ENCODE measurements around the gene JMJD1C.
"Not testable (repeated sequence)": the region's sequence is repeated elsewhere in the genome, so short reads cannot be mapped to it uniquely, and the experiment has no call there.

JMJD1C gene

GRCh38 chr10:63156236-63156635, 309.5 kb downstream of the JMJD1C start:
- H3K9ac ChIP-seq (ENCODE audit: low read depth, low read length, poor library complexity, severe bottlenecking): no peak overlapping the region
- H3K4me3 ChIP-seq (ENCODE audit: low read length, poor library complexity, severe bottlenecking): no peak overlapping the region
- H3K27me3 ChIP-seq (ENCODE audit: insufficient read depth, low read length, poor library complexity, severe bottlenecking): no peaks in the 10 kb centered on the region
- H3K4me2 ChIP-seq (ENCODE audit: low read depth, low read length, poor library complexity, severe bottlenecking): no peak overlapping the region
- H2AFZ ChIP-seq (ENCODE audit: low read length): no peak overlapping the region
- no peaks in the 10 kb centered on the region for H3K9me2 ChIP-seq (replicated peaks; ENCODE audit: low read depth, low read length)
- no peaks in the 10 kb centered on the region for H3K4me1 ChIP-seq (ENCODE audit: insufficient read depth, low read length, poor library complexity, severe bottlenecking)
- H3F3A ChIP-seq (ENCODE audit: low read depth): no peaks in the 10 kb centered on the region
- H3K36me3 ChIP-seq (ENCODE audit: insufficient read depth, low read length): peaks cover 47% of the 10 kb centered on the region; the same call in 1 of the 2 replicates
- H3K9me3 ChIP-seq (ENCODE audit: insufficient read depth, low read depth, low read length): no peaks in the 10 kb centered on the region
- peaks cover 3% of the 10 kb centered on the region for H4K20me1 ChIP-seq (ENCODE audit: insufficient read depth, low read length, poor library complexity, severe bottlenecking)
- TF ChIP-seq EZH2phosphoT487 (IDR thresholded peaks at IDR 0.05; ENCODE audit: borderline replicate concordance): no peak
- H3K79me2 ChIP-seq (ENCODE audit: insufficient read depth, low read length): no peaks in the 10 kb centered on the region

- H3K4me3 ChIP-seq (ENCODE audit: low read length, poor library complexity, severe bottlenecking): no peak overlapping the region
- H3K4me1 ChIP-seq (ENCODE audit: insufficient read depth, low read length, poor library complexity, severe bottlenecking): no peaks in the 10 kb centered on the region
- H3K4me2 ChIP-seq (ENCODE audit: low read depth, low read length, poor library complexity, severe bottlenecking): no peak overlapping the region
- peaks cover 54% of the 10 kb centered on the region; the same call in 1 of the 2 replicates for H3K36me3 ChIP-seq (ENCODE audit: insufficient read depth, low read length)
- TF ChIP-seq EZH2phosphoT487 (IDR thresholded peaks at IDR 0.05; ENCODE audit: borderline replicate concordance) (no peak), CTCF (conservative IDR thresholded peaks at IDR 0.05; ENCODE audit: low read length) (no peak)
- H3K27me3 ChIP-seq (ENCODE audit: insufficient read depth, low read length, poor library complexity, severe bottlenecking): no peaks in the 10 kb centered on the region
- peaks cover 3% of the 10 kb centered on the region for H4K20me1 ChIP-seq (ENCODE audit: insufficient read depth, low read length, poor library complexity, severe bottlenecking)
- no peaks in the 10 kb centered on the region for H3F3A ChIP-seq (ENCODE audit: low read depth)
- no peak overlapping the region for H3K9ac ChIP-seq (ENCODE audit: low read depth, low read length, poor library complexity, severe bottlenecking)
- H3K79me2 ChIP-seq (ENCODE audit: insufficient read depth, low read length): no peaks in the 10 kb centered on the region
- no peaks in the 10 kb centered on the region for H3K9me2 ChIP-seq (replicated peaks; ENCODE audit: low read depth, low read length)
- no peak overlapping the region for H2AFZ ChIP-seq (ENCODE audit: low read length)
- H3K9me3 ChIP-seq (ENCODE audit: insufficient read depth, low read depth, low read length): no peaks in the 10 kb centered on the region
Measured at GRCh38 chr10:63155388-63156020, 310.3 kb downstream of the JMJD1C start.

- Histone ChIP-seq H3K27me3 (ENCODE audit: insufficient read depth, low read length, poor library complexity, severe bottlenecking) (no peaks in the 10 kb centered on the region), H3F3A (ENCODE audit: low read depth) (no peaks in the 10 kb centered on the region), H3K4me3 (ENCODE audit: low read length, poor library complexity, severe bottlenecking) (no peak overlapping the region), H3K9me2 (replicated peaks; ENCODE audit: low read depth, low read length) (no peaks in the 10 kb centered on the region), H3K9ac (ENCODE audit: low read depth, low read length, poor library complexity, severe bottlenecking) (no peak overlapping the region), H3K9me3 (ENCODE audit: insufficient read depth, low read depth, low read length) (no peaks in the 10 kb centered on the region), H4K20me1 (ENCODE audit: insufficient read depth, low read length, poor library complexity, severe bottlenecking) (peaks cover 3% of the 10 kb centered on the region), H3K4me2 (ENCODE audit: low read depth, low read length, poor library complexity, severe bottlenecking) (no peak overlapping the region), H3K36me3 (ENCODE audit: insufficient read depth, low read length) (peaks cover 59% of the 10 kb centered on the region; the same call in 1 of the 2 replicates), H3K4me1 (ENCODE audit: insufficient read depth, low read length, poor library complexity, severe bottlenecking) (no peaks in the 10 kb centered on the region), H2AFZ (ENCODE audit: low read length) (no peak overlapping the region), H3K79me2 (ENCODE audit: insufficient read depth, low read length) (no peaks in the 10 kb centered on the region)
- TF ChIP-seq EZH2phosphoT487 (IDR thresholded peaks at IDR 0.05; ENCODE audit: borderline replicate concordance): no peak
Measured at GRCh38 chr10:63154546-63155387, 311.0 kb downstream of the JMJD1C start.

- not testable (repeated sequence) for H3K4me3 ChIP-seq (ENCODE audit: low read length, poor library complexity, severe bottlenecking); H3K4me2 ChIP-seq (ENCODE audit: low read depth, low read length, poor library complexity, severe bottlenecking); H4K20me1 ChIP-seq (ENCODE audit: insufficient read depth, low read length, poor library complexity, severe bottlenecking); H3K27me3 ChIP-seq (ENCODE audit: insufficient read depth, low read length, poor library complexity, severe bottlenecking); H3K9me3 ChIP-seq (ENCODE audit: insufficient read depth, low read depth, low read length); H3K4me1 ChIP-seq (ENCODE audit: insufficient read depth, low read length, poor library complexity, severe bottlenecking); H3F3A ChIP-seq (ENCODE audit: low read depth); H3K9me2 ChIP-seq (replicated peaks; ENCODE audit: low read depth, low read length); H3K9ac ChIP-seq (ENCODE audit: low read depth, low read length, poor library complexity, severe bottlenecking); H2AFZ ChIP-seq (ENCODE audit: low read length); H3K79me2 ChIP-seq (ENCODE audit: insufficient read depth, low read length)
- peaks cover 59% of the 10 kb centered on the region; the same call in 1 of the 2 replicates for H3K36me3 ChIP-seq (ENCODE audit: insufficient read depth, low read length)
Measured at GRCh38 chr10:63153868-63154545, 311.8 kb downstream of the JMJD1C start.

Measured in Loucy (cell line).